ENCODE data around the gene ALDH4A1. TPM values are rescaled to one million over a fixed set of nuclear protein-coding genes. Genes with fewer than 3 reads are reported as not detected.
A peak's percentile ranks its signal among the peaks of the same experiment; 100 is the strongest.

Gene ALDH4A1
- total RNA-seq, result 8.6 TPM

DNA sequence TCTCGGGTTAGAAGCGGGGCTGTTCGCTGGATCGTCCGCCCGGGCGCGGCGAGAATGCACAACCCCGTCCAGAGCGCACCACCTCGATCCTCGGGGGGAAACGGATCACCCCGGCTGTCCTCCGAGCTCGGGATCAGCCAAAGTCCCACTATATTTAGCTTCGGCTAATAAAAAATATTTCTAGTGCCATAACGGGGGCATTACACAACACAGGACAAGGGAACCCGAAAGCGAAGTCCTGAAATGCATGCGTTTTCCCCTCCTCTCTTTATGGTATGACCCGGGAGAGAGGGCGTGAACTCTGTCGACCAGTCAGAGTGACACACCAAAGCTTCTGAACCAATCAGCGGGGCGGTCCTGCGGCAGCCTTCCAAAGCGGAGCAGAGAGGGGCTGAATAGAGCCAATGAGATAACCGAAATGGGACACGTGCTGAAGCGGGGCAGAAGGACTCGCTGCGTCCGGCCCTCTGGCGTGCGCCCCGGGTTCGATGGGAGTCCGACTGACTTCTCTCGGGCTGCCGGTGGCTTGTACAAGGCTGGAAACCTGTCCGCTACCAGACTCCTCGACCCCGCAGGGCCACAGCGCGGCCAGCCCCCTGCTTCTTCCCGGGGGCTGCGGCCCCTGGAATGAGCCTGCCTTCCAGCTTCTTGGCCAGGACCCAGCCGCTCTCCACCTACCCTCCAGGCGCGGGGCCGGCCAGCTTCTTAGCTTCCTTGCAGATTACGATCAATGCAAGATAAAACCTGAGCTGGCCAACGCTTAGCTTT is at the start of gene ALDH4A1:
Gene ALDH4A1, minus strand, starts transcription at position 33 of the 768 bp plus-strand sequence. Its CDS starts 32 bp downstream, at position 1.
- peak; percentile 98 for DNase-seq

GRCh38 chr1:18951818-18952391 is 49.5 kb upstream of the ALDH4A1 start:
- no peak for DNase-seq

DNA sequence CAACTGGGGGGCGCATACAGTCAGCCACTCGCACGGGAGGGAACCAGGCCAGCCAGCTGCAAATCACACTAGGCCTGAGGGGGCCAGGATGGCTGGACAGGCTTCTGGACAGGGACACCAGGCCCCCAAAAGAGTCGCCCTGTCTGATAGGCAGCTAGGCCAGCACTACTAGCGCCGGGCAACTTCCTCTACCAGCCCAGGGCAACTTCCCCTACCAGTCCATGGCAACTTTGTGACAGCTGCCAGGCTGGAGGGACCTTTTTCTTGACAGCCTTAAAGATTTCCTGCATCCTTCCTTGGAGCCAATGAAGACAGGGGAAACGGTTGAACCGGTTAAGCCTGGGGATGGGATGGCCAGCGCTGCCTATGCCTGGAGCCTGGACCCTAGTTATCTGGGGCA is 49.1 kb upstream of the ALDH4A1 start:
- no peak for DNase-seq

DNA sequence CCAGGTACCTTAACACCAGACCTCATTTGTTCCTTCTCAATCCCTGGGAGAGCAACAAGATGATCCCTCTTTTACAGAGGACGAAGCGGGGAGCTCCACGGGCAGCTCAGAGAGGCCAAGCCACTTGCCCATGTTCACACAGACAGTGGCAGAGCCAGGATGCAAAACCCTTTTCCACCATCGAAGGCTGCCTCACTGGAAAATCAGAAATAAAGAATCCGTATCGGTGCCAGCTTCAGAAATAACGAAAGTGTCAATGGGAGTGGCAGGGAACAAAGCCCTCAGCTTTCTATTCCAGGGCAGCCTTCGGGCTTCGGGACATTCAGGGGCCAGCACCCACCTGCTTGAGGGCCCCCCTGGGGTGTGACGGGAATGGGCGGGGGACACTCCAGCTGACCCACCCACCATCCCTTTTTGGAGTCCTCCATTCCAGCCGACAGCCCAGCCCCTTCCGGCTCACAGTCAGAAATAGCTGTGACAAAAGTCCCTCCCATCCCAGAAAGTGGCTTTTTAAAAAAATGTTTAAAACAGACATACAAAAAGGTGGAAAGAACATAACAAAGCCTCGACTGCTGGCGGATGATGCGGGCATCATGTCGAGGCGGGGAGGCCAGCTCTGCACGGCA is 48.2 kb upstream of the ALDH4A1 start:
- DNase-seq, result peak; percentile 13

- peak; percentile 93 for DNase-seq
Measured at GRCh38 chr1:18949686-18950400, 47.5 kb upstream of the ALDH4A1 start.

- peak; percentile 48 for DNase-seq
Measured at GRCh38 chr1:18948913-18949685, 46.7 kb upstream of the ALDH4A1 start.

DNA sequence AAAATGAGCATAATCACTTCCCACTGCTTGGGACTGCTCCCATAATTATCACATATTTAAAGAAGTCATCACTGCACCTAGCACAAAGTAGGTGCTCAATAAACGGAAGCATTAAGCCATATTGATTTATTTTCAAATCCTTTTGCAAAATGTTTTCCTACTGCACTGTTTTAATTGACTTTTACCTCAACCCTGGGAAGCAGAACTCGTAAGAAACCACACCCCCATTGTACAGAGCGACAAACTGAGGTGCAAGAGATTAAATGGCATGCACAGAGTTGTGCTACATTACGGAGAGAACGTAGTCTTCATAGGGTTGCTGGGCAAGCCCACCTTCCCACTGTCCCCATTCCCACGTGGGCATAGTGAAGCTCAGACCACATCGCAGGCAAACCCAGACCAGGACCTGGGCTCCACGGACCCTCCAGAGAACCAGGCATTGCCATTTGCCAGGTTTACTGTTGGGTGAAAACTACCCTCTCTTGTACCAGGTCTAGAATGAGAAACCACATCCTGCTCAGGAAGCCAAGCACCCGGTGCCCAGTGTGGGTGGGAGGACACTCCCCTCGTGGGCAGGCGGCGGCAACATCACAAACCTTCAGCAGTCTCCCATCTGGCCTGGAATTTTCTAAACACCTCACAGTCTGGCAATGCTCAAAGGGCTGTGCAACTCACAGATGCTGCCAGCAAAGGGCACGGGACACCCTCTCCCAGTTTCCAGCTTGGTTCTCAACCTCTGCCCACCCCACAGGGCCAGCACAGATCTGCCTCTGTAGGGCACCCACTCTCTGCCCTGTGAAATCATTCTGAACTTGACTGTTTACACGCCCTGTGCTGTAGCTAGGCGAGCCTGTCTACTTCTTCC is 45.9 kb upstream of the ALDH4A1 start:
- DNase-seq, result no peak

- no peak for DNase-seq
Measured at GRCh38 chr1:18947570-18947969, 45.2 kb upstream of the ALDH4A1 start.

GRCh38 chr1:18946550-18947381 is 44.4 kb upstream of the ALDH4A1 start:
- no peak for DNase-seq

DNA sequence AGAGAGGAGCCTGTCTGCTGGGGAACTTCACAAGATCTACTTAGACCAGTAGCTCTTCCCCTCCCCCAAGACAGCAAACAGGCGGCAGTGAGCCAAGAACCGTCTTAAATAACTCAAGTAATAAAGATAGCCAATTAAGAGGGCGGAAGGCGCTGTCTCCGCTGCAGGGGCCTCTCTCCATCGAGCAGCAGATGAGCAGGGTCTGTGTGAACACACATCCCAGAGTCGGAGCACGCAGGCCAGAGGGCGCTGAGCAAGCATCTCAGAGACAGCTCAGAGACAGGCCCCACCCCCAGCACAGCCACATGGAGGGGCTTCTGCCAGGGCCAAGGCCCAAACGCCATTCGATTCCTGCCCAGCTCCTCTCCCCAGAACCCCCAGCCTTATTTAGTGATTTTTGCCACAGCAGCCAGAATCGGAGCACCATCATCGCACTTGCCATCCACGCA is 43.1 kb upstream of the ALDH4A1 start:
- peak; percentile 65 for DNase-seq

GRCh38 chr1:18944810-18945209 is 42.5 kb upstream of the ALDH4A1 start:
- no peak for DNase-seq

- DNase-seq, result no peak
Measured at GRCh38 chr1:18943914-18944572, 41.7 kb upstream of the ALDH4A1 start.

DNA sequence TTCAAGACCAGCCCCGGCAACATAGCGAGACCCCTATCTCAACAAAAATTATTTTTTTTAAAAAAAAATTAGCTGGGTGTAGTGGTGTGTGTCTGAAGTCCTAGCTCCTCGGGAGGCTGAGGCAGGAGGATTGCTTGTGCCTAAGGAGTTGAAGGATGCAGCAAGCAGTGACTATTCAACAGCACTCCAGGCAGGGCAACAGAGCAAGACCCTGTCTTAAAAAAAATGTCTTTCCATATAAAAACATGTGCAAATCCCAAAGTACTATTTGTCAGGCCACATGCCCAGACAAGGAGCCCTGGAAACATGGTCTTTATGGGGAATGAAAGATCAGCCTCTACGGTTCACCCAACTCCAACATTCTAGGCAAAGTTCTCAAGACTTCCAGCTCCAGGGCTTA is 40.8 kb upstream of the ALDH4A1 start:
- DNase-seq, result no peak

- DNase-seq, result no peak
Measured at GRCh38 chr1:18942340-18942739, 40.0 kb upstream of the ALDH4A1 start.

GRCh38 chr1:18941221-18942141 is 39.1 kb upstream of the ALDH4A1 start:
- peak; percentile 31 for DNase-seq

GRCh38 chr1:18940303-18941020 is 38.1 kb upstream of the ALDH4A1 start:
- DNase-seq, result no peak
